ENCODE measurements around the gene KCNG2.

DNA sequence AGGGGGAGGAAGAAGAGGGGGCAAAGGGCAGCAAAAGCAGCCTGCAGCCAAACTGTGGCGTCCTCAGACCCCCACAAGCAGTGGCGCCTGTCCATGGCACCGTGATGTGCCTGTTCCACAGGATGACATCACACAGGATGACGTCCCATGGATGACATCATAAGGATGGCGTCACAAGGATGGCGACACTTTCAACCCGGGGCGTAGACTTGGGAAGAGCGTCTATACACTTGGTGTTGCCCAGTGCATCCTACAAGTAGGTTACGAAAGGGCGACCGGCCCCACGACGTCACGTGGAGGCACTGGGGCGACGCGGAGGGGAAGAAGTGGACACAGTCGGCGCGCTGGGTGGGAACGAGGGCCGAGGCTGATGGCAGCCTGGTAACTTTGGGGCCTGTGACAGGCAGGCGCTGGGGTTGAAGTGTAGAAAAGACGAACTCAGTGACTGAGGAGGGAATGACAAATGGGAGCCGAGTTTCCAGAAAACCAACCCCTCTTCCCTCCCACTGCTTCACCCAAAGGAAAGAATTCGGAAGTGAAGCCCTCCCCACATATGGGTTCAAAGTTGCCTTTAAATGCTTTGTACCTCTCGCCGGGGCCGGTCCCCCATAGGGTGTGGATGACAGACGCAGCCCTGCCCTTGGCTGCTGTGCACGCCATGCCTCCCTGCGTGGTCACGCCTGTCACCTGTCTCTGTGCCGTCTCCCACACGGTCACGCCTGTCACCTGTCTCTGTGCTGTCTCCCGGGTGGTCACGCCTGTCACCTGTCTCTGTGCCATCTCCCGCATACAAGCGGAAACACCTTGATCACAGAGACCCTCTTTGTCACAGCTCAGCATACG lies 13.4 kb upstream of the KCNG2 start:
- TF ChIP-seq HDAC6 (IDR thresholded peaks at IDR 0.05; ENCODE audit: low read depth, low read length) (no peak), EP300 (IDR thresholded peaks at IDR 0.05; ENCODE audit: borderline replicate concordance in 1 of 2, low read depth in 2 of 2, low read length in 2 of 2) (no peak), POLR2AphosphoS5 (IDR thresholded peaks at IDR 0.05; ENCODE audit: low read depth, low read length) (no peak), POLR2A (IDR thresholded peaks at IDR 0.05; ENCODE audit: control extremely low read depth in 1 of 2, low read depth in 2 of 2, low read length in 2 of 2) (no peak), ZNF274 (IDR thresholded peaks at IDR 0.05; ENCODE audit: borderline replicate concordance, extremely low read depth, low read length) (no peak)
- TF ChIP-seq, protein P1, sequence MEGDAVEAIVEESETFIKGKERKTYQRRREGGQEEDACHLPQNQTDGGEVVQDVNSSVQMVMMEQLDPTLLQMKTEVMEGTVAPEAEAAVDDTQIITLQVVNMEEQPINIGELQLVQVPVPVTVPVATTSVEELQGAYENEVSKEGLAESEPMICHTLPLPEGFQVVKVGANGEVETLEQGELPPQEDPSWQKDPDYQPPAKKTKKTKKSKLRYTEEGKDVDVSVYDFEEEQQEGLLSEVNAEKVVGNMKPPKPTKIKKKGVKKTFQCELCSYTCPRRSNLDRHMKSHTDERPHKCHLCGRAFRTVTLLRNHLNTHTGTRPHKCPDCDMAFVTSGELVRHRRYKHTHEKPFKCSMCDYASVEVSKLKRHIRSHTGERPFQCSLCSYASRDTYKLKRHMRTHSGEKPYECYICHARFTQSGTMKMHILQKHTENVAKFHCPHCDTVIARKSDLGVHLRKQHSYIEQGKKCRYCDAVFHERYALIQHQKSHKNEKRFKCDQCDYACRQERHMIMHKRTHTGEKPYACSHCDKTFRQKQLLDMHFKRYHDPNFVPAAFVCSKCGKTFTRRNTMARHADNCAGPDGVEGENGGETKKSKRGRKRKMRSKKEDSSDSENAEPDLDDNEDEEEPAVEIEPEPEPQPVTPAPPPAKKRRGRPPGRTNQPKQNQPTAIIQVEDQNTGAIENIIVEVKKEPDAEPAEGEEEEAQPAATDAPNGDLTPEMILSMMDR (IDR thresholded peaks at IDR 0.05; ENCODE audit: control extremely low read depth in 1 of 3, insufficient read depth in 1 of 3, low read depth in 1 of 3, low read length in 3 of 3) = no peak

Measured in H1 (cell line).